Measurements from ENCODE around the gene ELMO1. TPM values are rescaled to one million over a fixed set of nuclear protein-coding genes. Genes with fewer than 3 reads are reported as not detected.

ELMO1 gene
- total and polyA plus RNA-seq, 12 donors = 7.5 to 46.8 (median 14.9) TPM

- Histone ChIP-seq H3K4me3 (no peak overlapping the region), H3K9me3 (replicated peaks in 1 of 3) (no peaks in the 10 kb centered on the region), H3K4me1 (replicated peaks in 1 of 2) (peaks cover 0 to 20% of the 10 kb centered on the region in 2 donors), H3K27ac (peak overlapping the region in 1 of 5 donors; percentile 61), H3K27me3 (no peaks in the 10 kb centered on the region), H3K36me3 (replicated peaks in 1 of 2) (no peaks in the 10 kb centered on the region)
- WGBS, 4 donors = 51 to 62% (median 54%) methylated on average over 5 of the region's 5 CpGs
- intact Hi-C loops (cut with DNase I) = no loop called here
- no peak for DNase-seq
- TF ChIP-seq CTCF (IDR thresholded peaks at IDR 0.05) (no peak), POLR2A (IDR thresholded peaks at IDR 0.05) (no peak)
Measured at GRCh38 chr7:37425498-37425897, 23.2 kb downstream of the ELMO1 start.

GRCh38 chr7:37424995-37425394, 23.7 kb downstream of the ELMO1 start:
- WGBS, 4 donors = 68 to 80% (median 78%) methylated on average over 2 of the region's 2 CpGs
- peaks cover 0 to 22% of the 10 kb centered on the region in 2 donors for H3K4me1 ChIP-seq (replicated peaks in 1 of 2)
- DNase-seq = no peak
- H3K27me3 ChIP-seq = no peaks in the 10 kb centered on the region
- no peak overlapping the region for H3K4me3 ChIP-seq
- TF ChIP-seq POLR2A (IDR thresholded peaks at IDR 0.05) (no peak), CTCF (IDR thresholded peaks at IDR 0.05) (no peak)
- H3K36me3 ChIP-seq (replicated peaks in 1 of 2) = no peaks in the 10 kb centered on the region
- H3K9me3 ChIP-seq (replicated peaks in 1 of 3) = no peaks in the 10 kb centered on the region
- intact Hi-C loops (cut with DNase I) = no loop called here
- peak overlapping the region in 1 of 5 donors; percentile 61 for H3K27ac ChIP-seq

GRCh38 chr7:37424521-37424920, 24.1 kb downstream of the ELMO1 start:
- WGBS, 4 donors = 30 to 64% (median 57%) methylated on average over 1 of the region's 1 CpG
- Histone ChIP-seq H3K27me3 (no peaks in the 10 kb centered on the region), H3K9me3 (replicated peaks in 1 of 3) (no peaks in the 10 kb centered on the region), H3K27ac (no peak overlapping the region), H3K36me3 (replicated peaks in 1 of 2) (no peaks in the 10 kb centered on the region), H3K4me3 (no peak overlapping the region), H3K4me1 (replicated peaks in 1 of 2) (peaks cover 0 to 22% of the 10 kb centered on the region in 2 donors)
- TF ChIP-seq POLR2A (IDR thresholded peaks at IDR 0.05) (no peak), CTCF (IDR thresholded peaks at IDR 0.05) (no peak)
- intact Hi-C loops (cut with DNase I) = no loop called here
- no peak for DNase-seq

GRCh38 chr7:37421861-37422500, 26.7 kb downstream of the ELMO1 start:
- Histone ChIP-seq H3K4me3 (no peak overlapping the region), H3K4me1 (replicated peaks in 1 of 2) (peaks cover 0 to 22% of the 10 kb centered on the region in 2 donors), H3K36me3 (replicated peaks in 1 of 2) (no peaks in the 10 kb centered on the region), H3K27ac (peak overlapping the region in 1 of 5 donors; percentile 1), H3K9me3 (replicated peaks in 1 of 3) (no peaks in the 10 kb centered on the region), H3K27me3 (no peaks in the 10 kb centered on the region)
- TF ChIP-seq POLR2A (IDR thresholded peaks at IDR 0.05) (no peak), CTCF (IDR thresholded peaks at IDR 0.05) (no peak)
- intact Hi-C loops (cut with DNase I) = no loop called here
- no peak for DNase-seq
- WGBS, 4 donors = 67 to 71% (median 70%) methylated on average over 6 of the region's 6 CpGs

Data from adrenal gland (tissue), 12 donors.